Stomach (tissue), 4 donors: ENCODE data around the gene CAB39.

Experiments used
- CTCF ChIP-seq, 7 experiments: fragments of 450-650 bp in 4 of 7; fragments of 200-600 bp in 3 of 7; sonication (generic) in 3 of 7; IDR thresholded peaks; one replicate each; pipeline ENCODE4 v1.5.1; 2016 to 2019; ENCODE audit warnings: antibody characterized with exemption in 7 of 7, control low read depth in 2 of 7, mild to moderate bottlenecking in 1 of 7
- EP300 ChIP-seq: sonication (generic); formaldehyde crosslinking; IDR thresholded peaks from one replicate; pipeline ENCODE4 v1.6.1; 2017; ENCODE audit warnings: antibody characterized with exemption
- POLR2A ChIP-seq, 4 donors: fragments of 450-650 bp; IDR thresholded peaks; one replicate each; pipeline ENCODE4 v1.6.1; 2016; ENCODE audit warnings: antibody characterized with exemption in 4 of 4, control low read depth in 2 of 4, mild to moderate bottlenecking in 1 of 4, moderate library complexity in 1 of 4
- POLR2AphosphoS5 ChIP-seq, 3 donors: sonication (generic); formaldehyde crosslinking; IDR thresholded peaks; one replicate each; pipeline ENCODE4 v1.6.1; 2016; ENCODE audit warnings: antibody characterized with exemption in 3 of 3

DNA sequence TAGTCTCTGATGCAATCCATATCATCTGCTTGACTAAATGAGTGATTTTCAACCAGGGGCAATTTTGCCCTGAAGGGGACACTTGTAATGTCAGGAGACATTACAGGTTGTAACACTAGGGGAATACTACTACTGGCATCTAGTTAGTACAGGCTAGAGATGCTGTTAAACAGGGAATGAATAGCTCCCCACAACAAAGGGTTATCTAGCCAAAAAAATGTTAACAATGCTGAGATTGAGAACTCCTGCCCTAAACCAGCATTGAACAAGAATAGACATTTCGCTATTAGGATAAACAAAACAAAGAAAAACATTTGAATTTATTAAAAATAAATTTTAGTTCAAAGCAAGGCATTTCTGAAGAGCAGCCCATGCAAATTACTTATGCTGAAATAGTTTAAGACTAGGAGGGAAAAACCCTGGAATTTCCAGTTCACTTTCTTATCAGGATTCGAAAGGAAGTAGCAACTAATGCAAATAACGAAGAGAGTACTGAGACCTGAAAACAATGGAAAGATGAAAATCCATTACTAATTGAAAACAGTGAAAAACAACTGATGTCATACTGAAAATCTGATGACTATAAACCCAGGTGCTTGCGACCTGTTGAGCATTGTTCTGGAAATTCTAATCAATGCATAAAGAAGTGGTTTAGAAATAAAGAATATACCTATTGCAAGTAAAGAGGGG is 53.1 kb downstream of the CAB39 start:
- TF ChIP-seq CTCF (IDR thresholded peaks at IDR 0.05) (no peak), EP300 (no peak), POLR2A (IDR thresholded peaks at IDR 0.05) (no peak), POLR2AphosphoS5 (IDR thresholded peaks at IDR 0.05) (no peak)
